ENCODE data around the gene ADGRA3.

Gene ADGRA3

DNA sequence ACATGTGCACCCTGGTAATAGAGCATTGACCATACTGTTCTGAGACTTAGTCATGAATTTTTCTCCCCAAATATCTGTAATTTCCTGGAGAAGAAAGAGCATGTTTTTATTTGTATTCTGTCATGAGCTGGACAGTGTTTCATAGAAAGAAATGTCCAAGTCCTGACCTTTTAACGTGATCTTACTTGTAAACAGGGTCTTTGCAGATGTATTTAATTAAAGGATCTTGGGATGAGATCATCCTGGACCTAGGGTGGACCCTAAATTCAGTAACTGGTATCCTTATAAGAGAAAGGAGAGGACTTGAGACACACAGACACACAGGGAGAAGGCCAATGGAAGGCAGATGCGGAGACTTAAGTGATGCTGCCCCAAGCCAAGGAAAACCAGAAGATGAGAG is 3.6 kb downstream of the ADGRA3 start:
- no peak for DNase-seq (ENCODE audit: low read depth)

DNA sequence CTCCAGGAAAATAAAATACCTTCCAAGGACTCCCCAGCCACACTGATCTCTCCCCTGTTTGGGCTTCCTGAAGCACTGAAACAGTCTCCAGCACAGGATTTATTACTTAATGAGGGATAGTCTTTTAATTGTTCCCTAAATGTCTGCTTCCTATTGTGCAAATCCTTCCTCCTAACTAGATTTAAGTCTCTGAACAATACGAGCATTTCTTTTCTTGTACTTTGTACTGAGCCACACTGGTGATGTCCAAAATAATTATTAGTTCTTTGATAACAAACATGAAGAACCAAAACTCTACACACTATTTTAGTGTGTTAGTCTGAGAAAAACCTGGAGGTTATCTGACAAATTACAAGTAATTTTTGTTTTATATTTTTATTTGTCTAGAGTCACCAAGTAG is 5.1 kb downstream of the ADGRA3 start:
- DNase-seq (ENCODE audit: low read depth) = no peak

DNA sequence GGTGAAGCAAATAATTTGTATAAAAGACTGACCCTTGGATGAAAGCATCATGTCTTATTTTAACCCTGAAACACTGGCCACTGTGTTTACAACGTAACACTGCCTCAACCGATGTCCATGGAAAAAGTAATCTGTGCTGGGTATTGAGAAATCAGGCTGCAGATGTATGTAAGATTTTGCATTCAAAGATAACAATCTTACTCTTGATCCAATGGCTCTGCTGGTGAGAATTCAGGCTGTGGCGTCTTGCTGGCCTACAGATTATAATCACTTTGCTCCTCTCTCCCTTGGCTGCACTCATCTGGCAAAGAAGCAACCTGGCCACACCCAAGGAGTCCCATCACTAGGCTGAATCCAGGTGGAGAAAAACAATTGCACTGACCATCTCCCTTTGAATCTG is 7.5 kb downstream of the ADGRA3 start:
- DNase-seq (ENCODE audit: low read depth) = no peak

DNA sequence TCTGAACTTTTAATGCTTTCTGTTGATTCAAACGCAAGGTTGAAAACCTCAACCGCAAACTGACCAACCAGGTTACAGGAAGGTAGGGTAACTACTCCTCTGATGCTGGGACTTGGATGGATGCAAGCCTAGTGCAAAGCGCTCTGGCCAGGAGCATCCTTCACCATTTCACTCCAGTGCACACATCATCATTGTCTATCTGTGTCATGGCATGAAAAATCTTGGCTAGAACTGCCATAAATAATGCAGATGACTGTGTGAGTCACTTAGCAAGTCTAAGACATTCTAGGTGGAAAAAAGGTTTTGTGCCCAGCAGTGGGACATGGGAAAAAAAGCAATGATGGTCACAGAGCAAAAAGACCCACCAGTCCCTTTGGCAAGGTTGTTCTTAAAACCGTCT is 10.9 kb downstream of the ADGRA3 start:
- no peak for DNase-seq (ENCODE audit: low read depth)

DNA sequence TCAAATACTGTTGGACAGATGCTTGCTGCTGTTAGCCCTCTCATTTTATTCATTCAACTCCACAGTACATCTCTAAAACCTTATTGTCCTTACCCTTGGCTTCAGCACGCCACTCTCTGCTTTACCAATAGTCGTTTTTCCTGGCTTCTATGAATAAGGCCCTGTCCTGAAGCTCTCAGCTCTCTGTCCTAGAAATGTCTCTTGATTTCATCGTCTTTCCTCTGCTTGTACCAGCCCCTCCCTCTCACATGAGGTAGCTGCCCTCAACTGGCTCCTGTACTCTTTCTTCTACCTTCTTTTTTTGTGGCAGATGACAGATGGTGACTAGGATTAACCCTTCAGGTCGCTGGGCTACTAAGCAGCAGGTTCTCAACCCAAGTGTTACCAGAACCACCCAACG is 11.4 kb downstream of the ADGRA3 start:
- DNase-seq (ENCODE audit: low read depth) = no peak

DNA sequence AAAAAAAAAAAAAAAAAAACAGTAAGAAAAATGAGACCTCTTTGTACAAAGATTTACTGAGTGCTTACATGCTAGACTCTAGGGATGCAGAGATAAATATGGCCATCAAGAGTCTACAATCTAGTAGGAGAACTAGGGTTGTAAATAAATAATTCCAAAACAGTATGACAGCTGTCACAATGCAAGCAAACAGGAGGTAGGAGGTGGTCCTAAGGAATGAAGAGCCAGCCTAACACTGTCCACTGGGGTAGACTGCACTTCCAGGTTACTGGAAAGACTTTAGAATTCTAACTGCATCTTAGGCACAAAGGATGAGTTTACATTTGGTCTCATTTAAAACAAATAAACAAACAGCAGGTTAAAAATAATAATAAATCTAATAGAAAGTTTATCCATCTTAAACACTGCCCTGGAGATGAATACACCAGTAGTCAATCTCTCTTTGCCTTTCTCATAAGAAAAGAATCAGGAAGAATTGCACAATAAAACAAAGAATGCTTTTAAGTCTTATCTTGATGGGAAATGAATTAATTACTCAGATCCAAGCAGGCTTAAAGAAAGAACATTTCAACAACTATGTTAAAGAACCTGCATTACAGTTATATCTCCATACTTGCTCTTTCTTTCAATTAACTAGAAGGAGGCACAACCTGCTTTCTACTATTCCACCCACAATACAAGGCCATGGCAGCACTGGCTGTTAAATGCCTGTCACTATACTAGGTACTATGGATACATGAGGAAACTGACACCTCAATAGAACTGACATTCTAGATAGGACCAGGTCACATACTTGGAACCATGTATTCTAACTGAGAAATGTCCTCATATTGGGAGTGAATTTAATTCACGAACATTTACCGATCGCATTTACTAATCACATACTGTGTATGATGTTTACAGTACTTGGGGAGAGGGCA is 12.7 kb downstream of the ADGRA3 start:
- DNase-seq (ENCODE audit: low read depth) = no peak

DNA sequence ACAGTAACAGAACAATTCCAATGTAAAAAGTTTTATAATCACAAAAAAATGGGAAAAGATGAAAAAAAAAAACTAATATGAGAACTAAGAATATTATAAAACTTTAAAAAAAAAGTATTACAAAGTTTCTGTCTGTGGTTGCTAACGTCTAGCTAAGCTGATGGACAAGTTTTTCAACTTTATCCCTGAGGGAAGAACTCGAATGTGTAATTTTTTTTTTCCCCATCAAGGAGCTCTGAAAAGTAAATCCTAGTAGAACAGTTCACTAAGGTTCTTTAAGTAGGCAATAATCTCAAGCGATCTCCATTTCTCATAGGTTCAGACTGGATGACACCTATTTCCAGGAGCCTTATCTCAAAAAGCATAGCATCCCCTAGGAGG is 14.2 kb downstream of the ADGRA3 start:
- DNase-seq (ENCODE audit: low read depth) = no peak

DNA sequence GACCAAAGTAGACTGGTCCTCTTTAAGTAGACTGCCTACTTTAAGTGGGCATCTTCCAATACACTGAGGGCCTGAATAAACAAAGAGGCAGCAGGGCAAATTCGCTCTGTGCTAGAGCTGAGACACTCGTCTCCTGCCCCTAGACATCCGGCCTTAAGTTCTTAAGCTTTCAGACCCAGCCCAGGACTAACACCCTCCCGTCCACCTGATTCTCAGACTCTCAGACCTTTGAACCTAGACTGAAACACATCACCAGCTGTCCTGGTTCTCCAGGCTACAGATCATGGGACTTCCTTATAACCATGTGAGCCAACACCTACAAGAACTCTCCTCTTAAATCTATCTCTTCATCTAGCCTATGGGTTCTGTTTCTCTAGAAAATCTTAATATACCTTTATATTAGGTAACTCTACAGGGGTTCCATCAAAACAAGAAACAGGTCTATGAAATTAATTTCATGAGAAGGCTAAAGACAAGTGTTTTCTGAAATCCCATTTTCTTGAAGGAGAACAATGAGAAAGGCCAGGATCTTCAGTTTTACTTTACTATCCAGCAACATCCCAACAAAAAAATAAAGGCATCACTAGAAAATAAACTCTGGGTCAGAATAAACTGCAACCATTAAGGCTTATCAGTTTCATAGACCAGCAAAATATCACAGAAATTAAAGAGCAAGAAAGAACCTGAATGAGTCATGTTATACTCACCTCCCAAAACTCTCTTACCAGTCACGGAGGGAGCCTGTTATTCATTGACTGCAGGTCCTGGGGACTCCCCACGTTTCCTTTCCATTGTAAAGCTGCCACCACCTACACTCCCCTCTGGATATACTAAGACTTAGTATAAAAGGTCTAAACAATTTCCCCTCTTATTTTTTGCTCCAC is 14.8 kb downstream of the ADGRA3 start:
- DNase-seq (ENCODE audit: low read depth) = no peak

DNA sequence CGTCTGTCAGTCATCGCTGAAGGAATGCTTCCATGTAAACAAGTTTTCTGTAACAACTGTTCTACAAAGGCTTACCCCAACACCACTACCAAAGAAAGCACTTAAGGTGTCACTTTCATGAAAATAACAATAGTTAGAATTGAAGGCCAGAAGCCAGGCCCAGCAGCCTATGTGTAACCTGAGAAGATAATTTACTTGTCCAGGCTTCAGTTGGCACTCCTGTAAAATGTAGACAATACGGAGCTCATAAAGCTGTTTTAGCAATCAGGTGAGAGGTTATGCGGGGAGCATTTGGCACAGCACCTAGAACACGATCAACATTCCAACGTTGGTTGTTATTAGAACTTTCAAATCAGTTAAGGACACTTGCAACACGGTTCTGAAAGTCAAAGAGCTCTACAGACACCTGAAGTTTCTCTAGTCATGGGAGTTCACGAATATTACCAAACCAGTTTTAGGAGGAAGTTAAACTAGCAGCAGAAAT is 15.7 kb downstream of the ADGRA3 start:
- no peak for DNase-seq (ENCODE audit: low read depth)

DNA sequence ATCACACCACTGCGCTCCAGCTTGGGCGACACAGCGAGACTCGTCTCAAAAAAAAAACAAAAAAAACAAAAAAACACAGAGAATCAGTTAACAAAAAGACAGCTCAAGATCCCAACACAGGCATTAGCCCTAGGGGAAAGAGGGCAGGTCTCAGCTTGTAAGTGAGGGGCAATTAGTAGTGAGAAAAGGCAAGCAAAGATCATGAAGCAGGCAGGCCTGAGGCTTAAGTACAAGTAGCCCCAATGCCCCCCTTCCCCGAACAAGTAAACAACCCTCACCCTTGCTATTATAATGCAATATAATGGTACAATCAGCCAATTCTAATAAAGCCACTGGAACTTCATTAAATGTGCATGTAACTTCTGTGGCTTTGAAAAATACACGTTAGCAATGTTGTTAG is 17.0 kb downstream of the ADGRA3 start:
- no peak for DNase-seq (ENCODE audit: low read depth)

DNA sequence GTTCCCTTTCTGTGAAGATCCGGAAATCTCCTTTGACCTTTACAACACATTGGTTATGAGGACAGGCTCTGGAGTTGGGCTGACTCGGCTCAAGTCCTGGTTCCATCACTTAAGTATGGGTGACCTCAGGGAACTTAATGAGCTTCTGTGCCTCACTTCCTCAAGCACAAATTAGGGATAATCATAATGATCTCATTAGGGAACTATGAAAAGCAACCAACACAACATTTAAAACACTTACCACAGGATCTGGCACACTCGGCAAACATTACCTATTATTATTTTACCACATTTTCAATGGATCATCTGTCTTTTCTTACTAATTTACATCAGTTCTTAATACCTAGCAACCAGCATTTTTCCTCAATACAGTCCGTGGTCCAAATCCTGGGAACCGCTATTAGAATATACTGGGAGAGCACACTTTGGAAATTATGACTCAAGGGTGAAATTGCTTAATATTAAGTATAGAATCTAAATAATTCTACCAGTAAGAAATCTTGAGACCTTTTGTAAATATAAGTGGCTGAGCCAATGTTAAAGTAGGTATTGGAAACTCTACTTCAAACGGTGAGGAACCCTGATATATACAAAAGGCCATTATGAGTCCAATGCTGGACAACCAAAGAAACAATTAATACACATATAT is 19.6 kb downstream of the ADGRA3 start:
- DNase-seq (ENCODE audit: low read depth) = no peak

DNA sequence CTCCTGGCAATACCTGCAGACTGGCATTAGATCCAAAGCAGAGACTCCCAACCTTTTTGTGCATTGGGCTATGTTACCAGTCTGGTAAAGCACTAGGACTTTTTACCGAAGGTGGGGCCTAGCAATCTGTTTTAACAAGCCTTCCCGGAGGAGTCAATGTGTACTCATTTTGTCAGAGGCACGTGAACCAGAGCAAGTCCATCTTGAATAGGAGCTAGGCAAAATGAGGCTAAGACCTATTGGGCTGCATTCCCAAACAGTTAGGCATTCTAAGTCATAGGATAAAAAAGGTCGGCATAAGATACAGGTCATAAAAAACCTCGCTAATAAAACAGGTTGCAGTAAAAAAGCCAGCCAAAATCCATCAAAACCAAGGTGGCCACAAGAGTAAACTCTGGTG is 22.3 kb downstream of the ADGRA3 start:
- DNase-seq (ENCODE audit: low read depth) = no peak

DNA sequence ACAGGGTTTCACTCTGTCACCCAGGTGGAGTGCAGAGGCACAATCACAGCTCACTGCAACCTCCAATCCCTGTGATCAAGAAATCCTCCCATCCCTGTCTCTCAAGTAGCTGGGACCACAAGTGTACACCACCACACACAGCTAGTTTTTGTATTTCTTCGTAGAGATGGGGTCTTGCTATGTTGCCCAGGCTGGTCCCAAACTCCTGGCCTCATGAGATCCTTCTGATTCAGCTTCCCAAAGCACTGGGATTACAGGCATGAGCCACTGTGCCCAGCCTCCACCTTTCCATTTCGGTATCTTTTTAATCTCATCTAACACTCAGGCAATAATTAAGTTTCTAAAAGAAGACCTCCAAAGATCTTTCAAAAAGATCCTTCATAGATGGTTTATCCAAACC is 22.9 kb downstream of the ADGRA3 start:
- no peak for DNase-seq (ENCODE audit: low read depth)

DNA sequence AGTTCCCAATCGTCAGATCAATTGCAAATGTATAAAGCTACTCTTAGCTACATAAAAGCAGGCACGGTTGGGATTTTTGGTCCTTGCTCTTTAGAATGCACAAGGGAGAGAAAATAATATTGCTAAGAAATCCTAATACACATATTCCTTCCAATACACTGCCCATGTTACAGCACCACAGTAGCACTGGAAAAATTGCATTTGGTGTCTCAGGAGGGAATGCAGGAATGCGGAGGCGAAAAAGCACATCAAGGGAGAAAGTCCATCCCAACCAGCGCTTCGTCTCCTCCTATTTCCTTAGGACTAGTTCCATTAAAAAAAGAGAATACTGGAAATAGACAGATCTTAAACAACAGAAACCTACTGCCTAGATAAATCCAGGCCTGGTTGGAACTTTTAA is 23.9 kb downstream of the ADGRA3 start:
- no peak for DNase-seq (ENCODE audit: low read depth)

DNA sequence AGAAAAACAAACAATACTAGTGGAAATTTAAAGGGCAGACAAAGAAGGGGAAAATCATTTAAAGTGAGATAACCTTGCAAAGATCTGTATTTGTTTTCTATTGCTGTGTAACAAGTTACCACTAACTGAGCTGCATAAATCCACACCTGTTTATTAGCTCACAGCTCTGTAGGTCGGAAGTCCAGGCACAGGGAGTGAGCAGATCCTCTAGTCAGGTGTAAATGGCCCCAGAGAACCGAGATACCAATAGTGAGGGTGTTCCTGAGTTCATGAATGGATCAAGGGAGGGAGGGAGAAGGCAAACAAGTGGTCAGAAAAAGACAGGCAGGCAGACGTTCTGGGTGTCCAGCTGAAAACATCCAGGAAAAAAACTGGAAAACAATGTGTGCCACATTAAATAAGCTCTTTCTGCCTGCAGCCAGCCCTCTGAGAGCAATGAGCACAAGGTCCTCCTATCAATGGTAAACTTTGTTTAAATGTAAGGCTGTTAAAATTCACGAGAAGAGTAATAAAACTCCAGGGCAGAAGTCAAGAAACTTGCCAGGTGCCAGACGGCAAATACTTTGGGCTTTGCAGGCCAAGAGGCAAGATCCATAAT is 25.0 kb downstream of the ADGRA3 start:
- DNase-seq (ENCODE audit: low read depth) = no peak

DNA sequence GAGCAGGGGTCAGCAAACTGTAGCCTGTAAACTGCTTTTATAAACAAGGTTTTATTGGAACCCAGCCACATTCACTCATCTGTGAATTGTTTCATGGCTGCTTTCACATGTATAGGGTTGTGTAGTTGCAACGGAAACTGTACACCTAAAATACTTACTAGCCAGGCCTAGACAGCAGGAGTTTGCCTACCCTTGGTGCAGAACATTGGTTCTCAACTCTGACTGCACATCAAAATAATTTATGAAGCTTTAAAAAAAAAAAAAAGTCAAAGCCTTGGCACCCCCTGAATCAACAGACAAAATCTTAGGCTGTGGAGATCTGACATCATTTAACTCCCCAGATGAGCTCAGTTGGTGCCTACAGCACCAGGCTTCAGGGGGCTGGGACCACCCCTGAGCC is 27.8 kb downstream of the ADGRA3 start:
- DNase-seq (ENCODE audit: low read depth) = no peak

DNA sequence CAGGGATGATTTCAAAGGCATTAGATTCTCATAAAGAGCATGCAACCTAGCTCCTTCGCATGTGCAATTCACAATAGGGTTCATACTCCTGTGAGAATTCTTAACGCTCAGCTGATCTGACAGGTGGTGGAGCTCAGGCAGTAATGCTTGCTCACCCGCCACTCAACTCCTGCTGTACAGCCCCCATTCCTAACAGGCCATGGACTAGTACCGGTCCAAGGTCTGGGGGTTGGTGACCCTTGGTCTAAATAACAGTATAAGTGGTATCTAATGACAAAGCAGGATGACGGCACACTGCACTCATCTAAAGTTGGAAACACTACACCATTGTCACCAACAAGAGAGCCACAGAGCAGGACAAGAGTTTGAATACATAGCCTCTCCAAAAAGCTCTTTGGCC is 28.5 kb downstream of the ADGRA3 start:
- DNase-seq (ENCODE audit: low read depth) = no peak

DNA sequence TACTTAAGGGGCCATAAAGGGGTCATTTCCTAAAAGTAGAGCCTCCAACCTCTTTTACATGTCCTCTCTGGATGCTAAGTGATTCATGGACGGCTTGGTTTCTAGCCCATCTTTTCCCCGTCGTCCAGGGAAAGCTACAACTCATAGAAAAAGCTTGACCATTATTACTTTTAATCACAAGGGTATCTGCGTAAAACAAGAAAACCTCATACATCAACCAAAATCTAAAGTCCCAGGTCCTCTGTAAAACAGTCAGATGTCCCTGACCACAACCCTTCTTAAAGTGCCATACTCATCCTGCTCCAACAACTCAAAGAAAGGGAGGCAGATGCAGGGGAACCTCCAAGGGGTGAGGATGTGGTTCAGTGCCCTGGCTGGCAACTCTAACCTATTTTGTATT is 29.6 kb downstream of the ADGRA3 start:
- DNase-seq (ENCODE audit: low read depth) = no peak

DNA sequence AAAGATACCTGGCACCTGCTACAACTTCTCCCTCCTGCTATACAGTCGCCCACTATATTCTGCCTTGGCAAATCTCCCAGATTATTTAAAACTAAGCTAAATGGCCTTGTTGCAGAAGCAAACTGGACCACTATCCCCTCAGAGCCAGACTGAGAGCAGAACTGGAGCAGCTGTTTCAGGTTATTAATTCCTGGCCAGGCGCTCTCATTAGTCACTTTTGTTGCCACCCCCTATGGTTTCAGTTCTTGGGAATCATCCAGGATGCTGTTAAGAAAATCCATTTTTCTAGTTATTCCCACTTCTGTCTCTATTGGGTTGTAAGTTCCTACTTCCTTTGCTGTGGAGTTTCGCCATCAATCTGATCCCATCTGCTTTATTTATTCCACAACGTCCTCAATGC is 30.1 kb downstream of the ADGRA3 start:
- DNase-seq (ENCODE audit: low read depth) = no peak

DNA sequence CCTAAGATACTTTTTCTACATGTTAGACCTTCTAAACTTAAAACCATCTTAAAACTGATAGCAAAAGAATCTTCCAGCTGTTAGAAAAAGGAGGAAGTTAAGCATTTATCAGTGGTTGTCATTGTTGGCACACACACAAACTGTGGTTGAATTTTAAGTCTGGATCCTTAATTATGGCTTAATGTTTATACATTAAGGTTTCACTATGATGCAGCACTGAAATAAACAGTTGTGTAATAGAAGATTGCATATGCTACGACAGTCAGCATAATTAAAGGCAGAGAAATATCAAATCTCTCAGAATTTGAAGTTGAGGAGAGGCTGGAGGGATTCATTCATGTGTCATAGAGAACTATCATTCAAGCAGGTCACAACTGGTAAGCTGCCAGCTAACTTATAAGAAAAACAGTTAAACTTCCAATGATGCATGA is 32.3 kb downstream of the ADGRA3 start:
- DNase-seq (ENCODE audit: low read depth) = no peak

DNA sequence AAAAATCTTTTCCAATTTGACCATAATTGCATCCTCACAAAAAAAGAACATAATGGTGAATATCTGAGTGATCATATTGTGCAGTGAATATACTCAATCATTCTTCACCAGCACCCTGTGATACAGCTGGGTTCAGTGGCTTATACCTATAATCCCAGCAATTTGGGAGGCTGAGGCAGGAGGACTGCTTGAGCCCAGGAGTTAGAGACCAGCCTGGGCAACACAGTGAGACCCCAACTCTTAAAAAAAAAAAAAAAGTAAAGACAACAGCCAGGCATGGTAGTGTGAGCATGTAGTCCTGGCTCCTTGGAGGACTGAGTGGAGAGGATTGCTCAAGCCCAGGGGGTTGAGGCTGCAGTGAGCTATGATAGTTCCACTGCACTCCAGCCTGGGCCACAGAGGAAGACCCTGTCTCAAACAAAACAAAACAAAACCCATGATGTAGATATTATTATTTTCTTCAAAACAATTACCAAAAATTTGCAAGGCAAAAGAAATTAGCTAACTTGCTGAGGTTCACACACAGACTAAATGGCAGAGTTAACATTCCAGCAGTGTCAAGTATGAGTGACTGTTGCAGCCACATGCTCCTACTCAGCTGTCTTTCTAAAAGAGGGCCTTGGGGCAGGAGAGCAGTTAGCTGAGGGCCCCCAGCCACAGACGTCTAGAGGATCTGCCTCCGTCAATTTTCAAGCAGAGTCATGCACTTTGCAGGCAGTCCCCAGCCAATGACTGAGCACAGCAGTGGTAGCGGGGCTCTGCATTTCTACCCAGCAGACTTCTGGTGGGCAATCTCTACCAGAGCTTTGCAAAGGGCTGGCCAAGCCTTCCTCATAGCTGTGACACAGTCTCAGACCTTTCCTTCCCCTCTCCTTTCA is 33.4 kb downstream of the ADGRA3 start:
- DNase-seq (ENCODE audit: low read depth) = no peak
